Left ventricle myocardium inferior (tissue), 1 donor: Measurements from ENCODE around the gene PHLDB2. TPM values are rescaled to one million over a fixed set of nuclear protein-coding genes. Genes with fewer than 3 reads are reported as not detected.

Experiments used
- DNase-seq: peaks from one replicate; pipeline ENCODE4 v3.0.0-alpha.2; 2020
- H3K27ac ChIP-seq: fragments of 200-600 bp; replicated peaks from 2 replicates; pipeline ENCODE4 v1.8.0; 2021
- H3K27me3 ChIP-seq: fragments of 200-600 bp; 2 replicates; pipeline ENCODE4 v1.8.0; 2021; ENCODE audit warnings: low read depth
- H3K36me3 ChIP-seq: fragments of 200-600 bp; 2 replicates; pipeline ENCODE4 v1.8.0; 2021
- H3K4me1 ChIP-seq: fragments of 200-600 bp; 2 replicates; pipeline ENCODE4 v1.8.0; 2021
- H3K4me3 ChIP-seq: fragments of 200-600 bp; 2 replicates; pipeline ENCODE4 v1.8.0; 2021; ENCODE audit warnings: mild to moderate bottlenecking, moderate library complexity
- H3K9me3 ChIP-seq: fragments of 200-600 bp; replicated peaks from 2 replicates; pipeline ENCODE4 v1.8.0; 2021
- CTCF ChIP-seq: fragments of 200-600 bp; IDR thresholded peaks from 2 replicates; pipeline ENCODE4 v1.8.0; 2021; ENCODE audit warnings: antibody characterized with exemption, mild to moderate bottlenecking, borderline replicate concordance
- intact Hi-C: fragments of 100-400 bp; cut with micrococcal nuclease; formaldehyde crosslinking; loops from one replicate; pipeline ENCODE4 v1.11.0; 2022
- total RNA-seq: library from RNA; stranded (reverse); fragmentation: NEBNext Ultra II Directional; extraction: Animal tissue kit (Norgen Biotek cat#: 25700); gene quantifications from one replicate; pipeline ENCODE4 v1.2.1, GENCODE V29; 2021
- donor health status: DM: no; HTN: yes; CAD: no; lungs with severe emphysema.

PHLDB2 gene
- total RNA-seq, 1 donor from 2014 or later = 89.3 TPM

DNA sequence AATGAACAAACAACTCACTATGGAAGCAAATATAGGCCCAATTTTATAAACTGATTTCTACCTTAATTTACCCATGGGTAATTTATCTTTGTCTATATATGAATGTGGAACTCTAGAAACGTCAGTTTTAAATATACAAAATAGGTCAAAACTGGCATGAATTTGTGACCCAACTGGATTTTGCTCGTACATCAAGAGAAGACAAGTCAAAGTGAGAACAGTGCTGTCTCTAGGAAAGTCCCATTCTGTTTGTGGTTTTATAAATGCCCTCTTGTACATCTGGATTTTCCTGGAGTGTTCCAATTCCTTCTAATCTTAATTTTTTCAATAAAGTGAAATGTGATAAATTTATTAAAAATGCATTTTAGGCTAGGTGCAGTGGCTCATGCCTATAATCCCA is 69.5 kb downstream of the PHLDB2 start:
- Histone ChIP-seq H3K9me3 (no peaks in the 10 kb centered on the region), H3K27ac (no peak overlapping the region), H3K4me1 (peaks cover 77% of the 10 kb centered on the region), H3K36me3 (peaks cover 23% of the 10 kb centered on the region), H3K27me3 (no peaks in the 10 kb centered on the region), H3K4me3 (no peak overlapping the region)
- no peak for TF ChIP-seq CTCF
- intact Hi-C loops = no loop called here
- no peak for DNase-seq

DNA sequence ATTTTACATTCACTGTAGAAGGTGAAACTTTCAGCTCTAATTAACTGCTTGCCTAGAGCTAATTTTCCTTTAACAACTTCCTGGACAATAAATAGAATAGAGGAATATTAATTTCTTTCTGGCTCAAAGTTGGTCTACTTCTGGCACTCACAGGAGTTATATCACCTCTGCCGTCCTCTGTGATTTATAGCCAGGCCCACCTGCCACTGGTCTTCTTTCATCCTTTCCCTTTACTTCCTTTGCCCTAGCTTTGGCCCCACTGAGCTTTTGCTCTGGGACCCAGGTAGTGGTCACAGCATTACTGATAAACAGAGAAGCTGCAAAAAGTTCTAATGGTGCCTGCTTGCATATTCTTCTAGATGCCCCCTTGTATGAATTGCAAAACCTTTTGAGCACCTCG is 70.4 kb downstream of the PHLDB2 start:
- Histone ChIP-seq H3K4me1 (peaks cover 77% of the 10 kb centered on the region), H3K27ac (no peak overlapping the region), H3K9me3 (no peaks in the 10 kb centered on the region), H3K4me3 (no peak overlapping the region), H3K36me3 (peaks cover 20% of the 10 kb centered on the region), H3K27me3 (no peaks in the 10 kb centered on the region)
- DNase-seq = no peak
- intact Hi-C loops = no loop called here
- TF ChIP-seq CTCF = no peak

GRCh38 chr3:111932946-111933345 is 73.9 kb downstream of the PHLDB2 start:
- Histone ChIP-seq H3K4me1 (peaks cover 66% of the 10 kb centered on the region), H3K4me3 (no peak overlapping the region), H3K36me3 (peaks cover 9% of the 10 kb centered on the region), H3K27me3 (no peaks in the 10 kb centered on the region), H3K27ac (peak overlapping the region; percentile 37), H3K9me3 (no peaks in the 10 kb centered on the region)
- DNase-seq = no peak
- intact Hi-C loops = no loop called here
- no peak for TF ChIP-seq CTCF

GRCh38 chr3:111936191-111936841 is 77.3 kb downstream of the PHLDB2 start:
- no peak for DNase-seq
- no peak for TF ChIP-seq CTCF
- H3K36me3 ChIP-seq = peaks cover 32% of the 10 kb centered on the region
- no peak overlapping the region for H3K27ac ChIP-seq
- no peaks in the 10 kb centered on the region for H3K9me3 ChIP-seq
- no peaks in the 10 kb centered on the region for H3K27me3 ChIP-seq
- H3K4me1 ChIP-seq = peaks cover 46% of the 10 kb centered on the region
- no peak overlapping the region for H3K4me3 ChIP-seq
- intact Hi-C loops = no loop called here

GRCh38 chr3:111936967-111937366 is 77.9 kb downstream of the PHLDB2 start:
- Histone ChIP-seq H3K9me3 (no peaks in the 10 kb centered on the region), H3K27me3 (no peaks in the 10 kb centered on the region), H3K4me3 (no peak overlapping the region), H3K36me3 (peaks cover 36% of the 10 kb centered on the region), H3K4me1 (peaks cover 39% of the 10 kb centered on the region), H3K27ac (no peak overlapping the region)
- no peak for TF ChIP-seq CTCF
- intact Hi-C loops = no loop called here
- no peak for DNase-seq
